K562 (cell line): Measurements from ENCODE around the gene PRKCSH. TPM values are rescaled to one million over a fixed set of nuclear protein-coding genes. Genes with fewer than 3 reads are reported as not detected.
A peak's percentile ranks its signal among the peaks of the same experiment; 100 is the strongest.

Experiments used
- ARID1B ChIP-seq: fragments of 450-650 bp; IDR thresholded peaks from 2 replicates; pipeline ENCODE4 v1.6.1; 2016; ENCODE audit warnings: antibody characterized with exemption, mild to moderate bottlenecking, inconsistent platforms
- BACH1 ChIP-seq: fragments of 200-800 bp; sonication (Bioruptor generic); IDR thresholded peaks from 2 replicates; pipeline ENCODE4 v1.6.1; 2016; ENCODE audit warnings: missing genetic modification characterization, missing compliant biosample characterization
- NR1H2 ChIP-seq: sonication (generic); formaldehyde crosslinking; IDR thresholded peaks from 2 replicates; pipeline ENCODE4 v1.4.0; 2020; ENCODE audit warnings: mild to moderate bottlenecking, missing genetic modification reagents
- PHF8 ChIP-seq: fragments of 200-600 bp; sonication (generic); IDR thresholded peaks from 2 replicates; pipeline ENCODE4 v1.6.1; 2012; ENCODE audit warnings: mixed run types, mild to moderate bottlenecking, inconsistent platforms, low read length, moderate library complexity, borderline replicate concordance
- POLR2AphosphoS5 ChIP-seq: IDR thresholded peaks from 2 replicates; pipeline ENCODE4 v1.6.1; 2011; ENCODE audit warnings: mild to moderate bottlenecking, low read depth, low read length, moderate library complexity; ENCODE audit not compliant: control insufficient read depth, insufficient read depth
- POLR3A ChIP-seq: IDR thresholded peaks from 2 replicates; pipeline ENCODE4 v1.6.1; 2011; ENCODE audit warnings: borderline replicate concordance, mild to moderate bottlenecking, moderate library complexity; ENCODE audit not compliant: insufficient read length, insufficient read depth; ENCODE audit errors: extremely low read depth
- PRMT5 ChIP-seq: sonication (generic); formaldehyde crosslinking; IDR thresholded peaks from 2 replicates; pipeline ENCODE4 v1.5.0; 2020; ENCODE audit warnings: missing genetic modification reagents
- RFX1 ChIP-seq: fragments of 450-650 bp; IDR thresholded peaks from 2 replicates; pipeline ENCODE4 v1.6.1; 2016; ENCODE audit warnings: mild to moderate bottlenecking, moderate library complexity
- WHSC1 ChIP-seq: IDR thresholded peaks from one replicate; pipeline ENCODE4 v1.6.1; 2012; ENCODE audit warnings: low read length, control low read depth, inconsistent platforms
- ZNF274 ChIP-seq: IDR thresholded peaks from 2 replicates; pipeline ENCODE4 v1.6.1; 2011; ENCODE audit warnings: low read depth, mild to moderate bottlenecking, low read length, moderate library complexity, borderline replicate concordance
- polyA plus RNA-seq, 8 experiments: library from polyadenylated mRNA; depleted of rRNA in 4 of 8; stranded (reverse) in 5 of 8; unstranded in 3 of 8; fragments of >200 nt; fragmentation: Nextera tagmentation in 2 of 8; fragmentation: Illumina TruSeq in 1 of 8; extraction: Ambion mirVana in 2 of 8; extraction: Trizol in 1 of 8; gene quantifications; 2 replicates each; pipeline versions ENCODE4 v1.2.1 to v1.2.3, GENCODE V29; 2011 to 2014; ENCODE audit warnings: inconsistent platforms in 1 of 8, missing spikeins in 1 of 8
- total RNA-seq, 7 experiments: library from RNA; depleted of rRNA in 6 of 7; stranded (reverse); fragments of >200 nt in 6 of 7; fragmentation: Illumina TruSeq in 2 of 7; extraction: Trizol in 2 of 7; gene quantifications; 2 replicates each; pipeline versions ENCODE4 v1.2.1 to v1.2.3, GENCODE V29; 2011 to 2021; ENCODE audit warnings: low replicate concordance in 1 of 7
- TF ChIP-seq, protein P1 (sequence below): fragments of 200-600 bp; sonication (generic); IDR thresholded peaks from one replicate; pipeline ENCODE4 v1.6.1; 2012; ENCODE audit warnings: mild to moderate bottlenecking, low read depth, low read length, inconsistent platforms
- TF ChIP-seq, protein P2 (sequence below): sonication (generic); formaldehyde crosslinking; IDR thresholded peaks from 2 replicates; pipeline ENCODE4 v1.8.1; 2023; ENCODE audit warnings: mild to moderate bottlenecking, missing genetic modification reagents
- TF ChIP-seq, protein P3 (sequence below): fragments of 200-800 bp; sonication (Bioruptor generic); IDR thresholded peaks from 2 replicates; pipeline ENCODE4 v1.6.1; 2017; ENCODE audit warnings: missing genetic modification characterization, missing compliant biosample characterization

PRKCSH gene
- total and polyA plus RNA-seq, 9 of the 15 experiments (the other 6 are each of a cell fraction or from before 2014, with no cell fraction given) = 2.3 to 297 (median 48.1) TPM

DNA sequence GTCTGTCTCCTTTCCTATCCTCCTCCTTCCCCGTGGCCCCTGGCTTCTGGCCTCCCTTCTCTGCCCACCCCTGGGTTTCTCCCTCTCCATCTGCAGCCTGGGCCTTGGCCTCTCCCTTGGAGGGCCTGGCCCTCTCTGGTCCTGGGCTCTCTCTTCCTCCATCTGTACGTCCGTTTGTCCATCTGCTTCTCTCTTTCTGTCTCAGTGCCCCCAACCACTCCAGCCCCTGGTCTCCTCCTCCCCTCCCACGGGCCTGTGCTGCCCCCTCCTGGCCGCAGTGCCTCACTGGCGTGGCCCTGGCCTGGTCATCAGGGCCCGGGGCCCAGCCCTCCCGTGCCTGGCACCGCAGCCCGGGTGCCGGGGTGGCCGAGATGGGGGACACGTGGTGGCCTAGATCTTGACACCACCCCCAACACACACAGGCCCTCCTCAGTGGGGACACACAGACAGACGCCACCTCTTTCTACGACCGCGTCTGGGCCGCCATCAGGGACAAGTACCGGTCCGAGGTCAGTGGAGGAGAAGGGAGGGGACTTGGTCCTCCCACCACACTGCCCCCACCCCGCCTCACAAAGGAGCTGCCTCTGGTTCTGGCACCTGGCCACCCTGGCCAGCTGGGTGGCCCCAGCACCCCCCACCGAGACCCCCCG, 11.3 kb downstream of the PRKCSH start (continued):
- TF ChIP-seq, protein P1, sequence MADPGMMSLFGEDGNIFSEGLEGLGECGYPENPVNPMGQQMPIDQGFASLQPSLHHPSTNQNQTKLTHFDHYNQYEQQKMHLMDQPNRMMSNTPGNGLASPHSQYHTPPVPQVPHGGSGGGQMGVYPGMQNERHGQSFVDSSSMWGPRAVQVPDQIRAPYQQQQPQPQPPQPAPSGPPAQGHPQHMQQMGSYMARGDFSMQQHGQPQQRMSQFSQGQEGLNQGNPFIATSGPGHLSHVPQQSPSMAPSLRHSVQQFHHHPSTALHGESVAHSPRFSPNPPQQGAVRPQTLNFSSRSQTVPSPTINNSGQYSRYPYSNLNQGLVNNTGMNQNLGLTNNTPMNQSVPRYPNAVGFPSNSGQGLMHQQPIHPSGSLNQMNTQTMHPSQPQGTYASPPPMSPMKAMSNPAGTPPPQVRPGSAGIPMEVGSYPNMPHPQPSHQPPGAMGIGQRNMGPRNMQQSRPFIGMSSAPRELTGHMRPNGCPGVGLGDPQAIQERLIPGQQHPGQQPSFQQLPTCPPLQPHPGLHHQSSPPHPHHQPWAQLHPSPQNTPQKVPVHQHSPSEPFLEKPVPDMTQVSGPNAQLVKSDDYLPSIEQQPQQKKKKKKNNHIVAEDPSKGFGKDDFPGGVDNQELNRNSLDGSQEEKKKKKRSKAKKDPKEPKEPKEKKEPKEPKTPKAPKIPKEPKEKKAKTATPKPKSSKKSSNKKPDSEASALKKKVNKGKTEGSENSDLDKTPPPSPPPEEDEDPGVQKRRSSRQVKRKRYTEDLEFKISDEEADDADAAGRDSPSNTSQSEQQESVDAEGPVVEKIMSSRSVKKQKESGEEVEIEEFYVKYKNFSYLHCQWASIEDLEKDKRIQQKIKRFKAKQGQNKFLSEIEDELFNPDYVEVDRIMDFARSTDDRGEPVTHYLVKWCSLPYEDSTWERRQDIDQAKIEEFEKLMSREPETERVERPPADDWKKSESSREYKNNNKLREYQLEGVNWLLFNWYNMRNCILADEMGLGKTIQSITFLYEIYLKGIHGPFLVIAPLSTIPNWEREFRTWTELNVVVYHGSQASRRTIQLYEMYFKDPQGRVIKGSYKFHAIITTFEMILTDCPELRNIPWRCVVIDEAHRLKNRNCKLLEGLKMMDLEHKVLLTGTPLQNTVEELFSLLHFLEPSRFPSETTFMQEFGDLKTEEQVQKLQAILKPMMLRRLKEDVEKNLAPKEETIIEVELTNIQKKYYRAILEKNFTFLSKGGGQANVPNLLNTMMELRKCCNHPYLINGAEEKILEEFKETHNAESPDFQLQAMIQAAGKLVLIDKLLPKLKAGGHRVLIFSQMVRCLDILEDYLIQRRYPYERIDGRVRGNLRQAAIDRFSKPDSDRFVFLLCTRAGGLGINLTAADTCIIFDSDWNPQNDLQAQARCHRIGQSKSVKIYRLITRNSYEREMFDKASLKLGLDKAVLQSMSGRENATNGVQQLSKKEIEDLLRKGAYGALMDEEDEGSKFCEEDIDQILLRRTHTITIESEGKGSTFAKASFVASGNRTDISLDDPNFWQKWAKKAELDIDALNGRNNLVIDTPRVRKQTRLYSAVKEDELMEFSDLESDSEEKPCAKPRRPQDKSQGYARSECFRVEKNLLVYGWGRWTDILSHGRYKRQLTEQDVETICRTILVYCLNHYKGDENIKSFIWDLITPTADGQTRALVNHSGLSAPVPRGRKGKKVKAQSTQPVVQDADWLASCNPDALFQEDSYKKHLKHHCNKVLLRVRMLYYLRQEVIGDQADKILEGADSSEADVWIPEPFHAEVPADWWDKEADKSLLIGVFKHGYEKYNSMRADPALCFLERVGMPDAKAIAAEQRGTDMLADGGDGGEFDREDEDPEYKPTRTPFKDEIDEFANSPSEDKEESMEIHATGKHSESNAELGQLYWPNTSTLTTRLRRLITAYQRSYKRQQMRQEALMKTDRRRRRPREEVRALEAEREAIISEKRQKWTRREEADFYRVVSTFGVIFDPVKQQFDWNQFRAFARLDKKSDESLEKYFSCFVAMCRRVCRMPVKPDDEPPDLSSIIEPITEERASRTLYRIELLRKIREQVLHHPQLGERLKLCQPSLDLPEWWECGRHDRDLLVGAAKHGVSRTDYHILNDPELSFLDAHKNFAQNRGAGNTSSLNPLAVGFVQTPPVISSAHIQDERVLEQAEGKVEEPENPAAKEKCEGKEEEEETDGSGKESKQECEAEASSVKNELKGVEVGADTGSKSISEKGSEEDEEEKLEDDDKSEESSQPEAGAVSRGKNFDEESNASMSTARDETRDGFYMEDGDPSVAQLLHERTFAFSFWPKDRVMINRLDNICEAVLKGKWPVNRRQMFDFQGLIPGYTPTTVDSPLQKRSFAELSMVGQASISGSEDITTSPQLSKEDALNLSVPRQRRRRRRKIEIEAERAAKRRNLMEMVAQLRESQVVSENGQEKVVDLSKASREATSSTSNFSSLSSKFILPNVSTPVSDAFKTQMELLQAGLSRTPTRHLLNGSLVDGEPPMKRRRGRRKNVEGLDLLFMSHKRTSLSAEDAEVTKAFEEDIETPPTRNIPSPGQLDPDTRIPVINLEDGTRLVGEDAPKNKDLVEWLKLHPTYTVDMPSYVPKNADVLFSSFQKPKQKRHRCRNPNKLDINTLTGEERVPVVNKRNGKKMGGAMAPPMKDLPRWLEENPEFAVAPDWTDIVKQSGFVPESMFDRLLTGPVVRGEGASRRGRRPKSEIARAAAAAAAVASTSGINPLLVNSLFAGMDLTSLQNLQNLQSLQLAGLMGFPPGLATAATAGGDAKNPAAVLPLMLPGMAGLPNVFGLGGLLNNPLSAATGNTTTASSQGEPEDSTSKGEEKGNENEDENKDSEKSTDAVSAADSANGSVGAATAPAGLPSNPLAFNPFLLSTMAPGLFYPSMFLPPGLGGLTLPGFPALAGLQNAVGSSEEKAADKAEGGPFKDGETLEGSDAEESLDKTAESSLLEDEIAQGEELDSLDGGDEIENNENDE = no peak
- TF ChIP-seq POLR2AphosphoS5 (no peak), ZNF274 (no peak), PHF8 (no peak), RFX1 (no peak), ARID1B (no peak), NR1H2 (CRISPR knock-in tag) (no peak), PRMT5 (CRISPR knock-in tag) (no peak), BACH1 (tag) (no peak), WHSC1 (no peak), POLR3A (no peak)
- TF ChIP-seq, protein P2, sequence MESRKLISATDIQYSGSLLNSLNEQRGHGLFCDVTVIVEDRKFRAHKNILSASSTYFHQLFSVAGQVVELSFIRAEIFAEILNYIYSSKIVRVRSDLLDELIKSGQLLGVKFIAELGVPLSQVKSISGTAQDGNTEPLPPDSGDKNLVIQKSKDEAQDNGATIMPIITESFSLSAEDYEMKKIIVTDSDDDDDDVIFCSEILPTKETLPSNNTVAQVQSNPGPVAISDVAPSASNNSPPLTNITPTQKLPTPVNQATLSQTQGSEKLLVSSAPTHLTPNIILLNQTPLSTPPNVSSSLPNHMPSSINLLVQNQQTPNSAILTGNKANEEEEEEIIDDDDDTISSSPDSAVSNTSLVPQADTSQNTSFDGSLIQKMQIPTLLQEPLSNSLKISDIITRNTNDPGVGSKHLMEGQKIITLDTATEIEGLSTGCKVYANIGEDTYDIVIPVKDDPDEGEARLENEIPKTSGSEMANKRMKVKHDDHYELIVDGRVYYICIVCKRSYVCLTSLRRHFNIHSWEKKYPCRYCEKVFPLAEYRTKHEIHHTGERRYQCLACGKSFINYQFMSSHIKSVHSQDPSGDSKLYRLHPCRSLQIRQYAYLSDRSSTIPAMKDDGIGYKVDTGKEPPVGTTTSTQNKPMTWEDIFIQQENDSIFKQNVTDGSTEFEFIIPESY (CRISPR knock-in tag) = peak; percentile 72
- TF ChIP-seq, protein P3, sequence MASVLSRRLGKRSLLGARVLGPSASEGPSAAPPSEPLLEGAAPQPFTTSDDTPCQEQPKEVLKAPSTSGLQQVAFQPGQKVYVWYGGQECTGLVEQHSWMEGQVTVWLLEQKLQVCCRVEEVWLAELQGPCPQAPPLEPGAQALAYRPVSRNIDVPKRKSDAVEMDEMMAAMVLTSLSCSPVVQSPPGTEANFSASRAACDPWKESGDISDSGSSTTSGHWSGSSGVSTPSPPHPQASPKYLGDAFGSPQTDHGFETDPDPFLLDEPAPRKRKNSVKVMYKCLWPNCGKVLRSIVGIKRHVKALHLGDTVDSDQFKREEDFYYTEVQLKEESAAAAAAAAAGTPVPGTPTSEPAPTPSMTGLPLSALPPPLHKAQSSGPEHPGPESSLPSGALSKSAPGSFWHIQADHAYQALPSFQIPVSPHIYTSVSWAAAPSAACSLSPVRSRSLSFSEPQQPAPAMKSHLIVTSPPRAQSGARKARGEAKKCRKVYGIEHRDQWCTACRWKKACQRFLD = no peak
